Putamen (tissue), 1 donor: ENCODE results near the gene BEND5.

Experiments
- DNase-seq: peaks from one replicate; pipeline ENCODE4 v3.0.0-alpha.2; 2016; ENCODE audit warnings: low spot score

The BEND5 gene

GRCh38 chr1:48776393-48777218 is at the start of gene BEND5:
Gene BEND5 (minus strand): TSS chr1:48776891. CDS start chr1:48776831, 60 bp downstream.
- DNase-seq, result peak; percentile 82

GRCh38 chr1:48823168-48823567 is 46.5 kb upstream of the BEND5 start:
- no peak for DNase-seq

- no peak for DNase-seq
These were observed 43.8 kb upstream of the BEND5 start for GRCh38 chr1:48820491-48820890.

GRCh38 chr1:48817505-48818114 is 40.9 kb upstream of the BEND5 start:
- peak; percentile 17 for DNase-seq

GRCh38 chr1:48810740-48811139 is 34.0 kb upstream of the BEND5 start:
- no peak for DNase-seq

GRCh38 chr1:48808496-48808895 is 31.8 kb upstream of the BEND5 start:
- no peak for DNase-seq

GRCh38 chr1:48807554-48808260 is 31.0 kb upstream of the BEND5 start:
- no peak for DNase-seq

GRCh38 chr1:48803474-48803873 is 26.8 kb upstream of the BEND5 start:
- DNase-seq, result no peak

- DNase-seq, result no peak
These were observed 18.1 kb upstream of the BEND5 start for GRCh38 chr1:48794816-48795215.

- DNase-seq, result no peak
These were observed 17.2 kb upstream of the BEND5 start for GRCh38 chr1:48793863-48794262.

- no peak for DNase-seq
These were observed 16.3 kb upstream of the BEND5 start for GRCh38 chr1:48792961-48793360.

- DNase-seq, result no peak
These were observed 13.7 kb upstream of the BEND5 start for GRCh38 chr1:48790397-48790796.

GRCh38 chr1:48789903-48790302 is 13.2 kb upstream of the BEND5 start:
- no peak for DNase-seq

GRCh38 chr1:48785869-48786268 is 9.2 kb upstream of the BEND5 start:
- no peak for DNase-seq

GRCh38 chr1:48784301-48784700 is 7.6 kb upstream of the BEND5 start:
- no peak for DNase-seq

- DNase-seq, result no peak
These were observed 666 bp upstream of the BEND5 start for GRCh38 chr1:48777219-48777895.

GRCh38 chr1:48775831-48776392 is 779 bp downstream of the BEND5 start:
- no peak for DNase-seq

- DNase-seq, result no peak
These were observed 3.6 kb downstream of the BEND5 start for GRCh38 chr1:48773133-48773532.

- DNase-seq, result no peak
These were observed 4.5 kb downstream of the BEND5 start for GRCh38 chr1:48772211-48772610.

GRCh38 chr1:48771561-48771960 is 5.1 kb downstream of the BEND5 start:
- no peak for DNase-seq

GRCh38 chr1:48767975-48768510 is 8.6 kb downstream of the BEND5 start:
- DNase-seq, result no peak

GRCh38 chr1:48765335-48765734 is 11.4 kb downstream of the BEND5 start:
- no peak for DNase-seq
